ENCODE results near the gene GPD1.
A peak's percentile ranks its signal among the peaks of the same experiment; 100 is the strongest.

The GPD1 gene

GRCh38 chr12:50103767-50104321, at the start of gene GPD1:
GPD1 (plus strand) TSS chr12:50104008; CDS start chr12:50104051, 43 bp downstream.
- peak; percentile 55 for DNase-seq

DNA sequence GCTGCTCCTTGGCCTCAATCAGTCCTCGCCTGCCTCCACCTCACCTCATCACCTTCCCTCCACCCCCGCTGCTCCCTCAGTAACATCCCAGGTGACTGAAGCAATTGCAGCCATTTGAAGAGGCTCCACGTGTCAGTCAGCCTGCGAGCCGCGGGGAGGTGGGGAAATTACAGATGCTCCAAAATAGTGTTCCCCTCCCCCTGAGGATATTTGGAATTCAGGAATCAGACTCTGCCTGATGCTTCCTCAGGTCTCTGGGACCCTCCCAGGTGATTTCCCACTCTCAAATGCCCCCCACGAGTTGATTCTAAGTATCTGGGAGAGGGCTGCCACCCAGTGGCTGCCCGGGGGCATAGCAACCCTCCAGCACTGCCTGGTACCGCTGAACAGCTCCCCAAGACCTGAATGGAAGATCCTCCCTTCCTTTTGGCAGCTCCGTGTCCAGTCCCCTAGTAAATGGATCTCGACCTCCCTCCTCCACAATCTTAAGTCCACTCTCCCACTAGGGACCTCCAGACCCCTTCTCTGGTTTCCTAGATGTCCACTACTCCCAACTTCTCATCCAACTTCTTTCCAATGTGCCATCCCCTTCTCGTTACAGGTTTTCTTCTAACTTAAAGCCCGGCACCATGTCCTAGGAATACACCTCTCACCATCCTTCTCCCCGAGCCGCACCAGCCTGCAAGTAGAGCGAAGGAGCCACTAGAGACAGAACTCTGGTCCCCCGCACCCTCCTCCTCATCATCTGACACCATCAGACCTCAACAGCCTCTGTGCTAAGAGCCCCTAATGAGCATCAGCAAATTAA, 47.8 kb upstream of the GPD1 start:
- DNase-seq: peak; percentile 75

- no peak for DNase-seq
These were observed 47.2 kb upstream of the GPD1 start for GRCh38 chr12:50056639-50056976.

DNA sequence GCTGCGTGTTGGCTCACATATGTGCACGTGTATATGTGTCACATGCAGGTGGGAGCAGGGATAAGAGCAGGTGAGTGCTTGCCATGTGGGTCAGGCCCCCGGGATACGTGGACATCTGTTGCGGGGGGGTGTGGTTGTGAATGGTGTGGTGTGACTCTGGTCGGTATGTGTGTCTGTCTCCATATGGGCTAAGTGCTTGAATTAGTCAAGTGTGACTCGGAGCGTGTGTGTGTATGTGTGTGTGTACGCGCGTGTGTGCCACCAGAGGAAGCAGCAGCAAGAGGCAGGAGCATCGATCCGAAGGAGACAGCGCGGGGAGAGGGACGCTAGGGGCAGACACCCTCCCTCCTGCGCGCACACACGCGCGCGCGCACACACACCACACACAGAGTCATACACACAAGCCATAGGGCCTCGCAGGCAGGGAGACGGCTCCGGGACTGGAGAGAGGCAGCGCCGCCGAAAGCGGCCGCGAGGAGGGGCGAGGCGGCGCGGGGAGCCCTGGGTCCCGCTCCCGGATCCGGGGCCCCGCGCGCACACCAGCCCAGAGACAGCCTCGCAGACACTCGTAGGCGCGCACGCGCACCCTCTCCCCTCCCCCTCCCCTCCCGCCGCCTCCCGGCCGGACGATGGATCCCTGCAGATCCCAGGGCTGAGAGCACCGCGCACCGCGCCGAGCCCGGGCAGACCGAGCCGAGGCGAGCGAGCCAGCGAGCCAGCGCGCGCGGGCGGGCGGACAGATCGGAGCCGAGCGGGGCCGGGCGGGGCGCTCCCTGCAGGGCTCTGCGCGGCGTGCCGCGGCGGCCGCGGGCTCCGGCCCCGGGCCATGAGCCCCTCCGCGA, 46.6 kb upstream of the GPD1 start, which contains the start of gene ASIC1:
ASIC1 (plus strand) TSS at position 597 of the 842 bp plus-strand sequence. CDS start 1,171 bp downstream, outside the sequence.
- DNase-seq: peak; percentile 67

DNA sequence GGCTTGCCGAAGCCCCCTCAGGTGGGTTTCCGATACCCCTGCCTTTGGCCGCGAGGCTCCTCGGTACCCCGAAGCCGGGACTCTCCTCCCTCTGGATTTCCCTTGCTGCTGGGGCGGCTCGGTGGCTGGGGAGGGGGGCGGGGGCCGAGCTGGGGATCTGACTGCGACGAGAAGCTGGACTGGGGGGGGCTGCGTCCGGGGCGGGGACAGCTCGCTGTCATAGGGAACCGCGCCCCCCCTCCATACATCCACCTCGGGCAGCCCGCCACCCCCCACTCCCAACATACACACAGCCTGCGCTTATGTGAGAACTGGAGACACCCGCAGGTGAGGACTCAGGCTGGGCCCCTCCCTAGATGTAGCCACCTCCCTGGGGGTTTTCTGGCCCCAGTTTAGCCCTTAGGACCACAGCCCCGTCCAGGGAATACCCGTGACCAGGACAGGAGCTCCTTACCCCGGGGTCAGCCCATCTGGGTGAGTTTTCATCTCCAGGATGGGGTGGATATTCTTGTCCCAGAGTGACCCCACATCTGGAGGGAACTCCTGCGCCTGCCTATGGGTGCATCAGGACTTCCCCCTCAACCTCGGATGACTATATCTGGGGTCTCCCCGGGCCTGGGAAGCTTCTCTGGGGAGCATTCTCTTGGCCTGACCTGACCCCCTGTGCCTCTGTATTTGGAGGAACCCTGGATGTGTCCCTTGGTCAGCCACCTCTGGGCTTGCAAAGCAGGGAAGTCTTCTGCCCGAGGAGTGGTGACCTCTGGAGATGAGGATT, 45.7 kb upstream of the GPD1 start:
- DNase-seq: no peak

- DNase-seq: peak; percentile 42
These were observed 45.0 kb upstream of the GPD1 start for GRCh38 chr12:50058743-50059312.

DNA sequence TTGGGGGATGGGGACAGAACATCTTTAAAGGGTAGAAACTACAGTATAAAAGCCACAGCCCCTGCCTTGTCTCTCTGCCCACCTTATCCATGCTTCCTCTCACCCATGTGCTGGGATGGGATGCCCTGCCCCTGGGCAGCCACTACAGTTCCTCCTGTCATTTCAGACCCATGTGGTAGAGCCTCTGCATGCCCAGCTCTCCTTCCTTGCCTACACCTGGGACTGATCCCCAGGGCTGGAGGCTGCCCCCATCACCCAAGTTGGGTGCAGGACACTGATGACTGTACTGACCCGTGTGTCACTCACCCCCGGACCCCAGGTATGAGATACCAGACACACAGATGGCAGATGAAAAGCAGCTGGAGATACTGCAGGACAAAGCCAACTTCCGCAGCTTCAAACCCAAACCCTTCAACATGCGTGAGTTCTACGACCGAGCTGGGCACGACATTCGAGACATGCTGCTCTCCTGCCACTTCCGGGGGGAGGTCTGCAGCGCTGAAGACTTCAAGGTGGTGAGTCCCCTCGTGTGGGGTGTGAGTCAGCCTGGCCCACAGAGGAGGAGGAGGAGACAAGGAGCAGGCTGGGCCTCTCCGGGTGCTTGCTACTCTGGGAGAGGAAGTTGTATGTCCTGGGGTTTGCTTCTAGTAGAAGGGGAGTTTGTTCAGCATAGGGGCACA, 44.2 kb upstream of the GPD1 start:
- DNase-seq: peak; percentile 76

DNA sequence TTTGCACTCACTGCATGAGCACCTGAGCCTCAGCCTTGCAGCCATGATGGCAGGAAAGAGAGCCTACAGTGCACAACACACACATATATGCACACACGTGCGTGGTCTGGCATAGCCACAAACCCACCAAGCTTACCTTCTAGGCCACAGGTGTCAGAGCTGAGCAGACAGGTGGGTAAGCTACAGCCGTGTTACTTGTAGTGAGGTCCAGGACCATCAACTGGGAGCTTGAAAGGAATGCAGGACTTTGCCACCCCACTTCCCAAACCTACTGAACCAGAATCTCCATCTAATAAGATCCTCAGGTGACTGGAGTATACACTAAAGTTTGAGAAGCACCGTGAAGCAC, 43.7 kb upstream of the GPD1 start:
- DNase-seq: no peak

DNA sequence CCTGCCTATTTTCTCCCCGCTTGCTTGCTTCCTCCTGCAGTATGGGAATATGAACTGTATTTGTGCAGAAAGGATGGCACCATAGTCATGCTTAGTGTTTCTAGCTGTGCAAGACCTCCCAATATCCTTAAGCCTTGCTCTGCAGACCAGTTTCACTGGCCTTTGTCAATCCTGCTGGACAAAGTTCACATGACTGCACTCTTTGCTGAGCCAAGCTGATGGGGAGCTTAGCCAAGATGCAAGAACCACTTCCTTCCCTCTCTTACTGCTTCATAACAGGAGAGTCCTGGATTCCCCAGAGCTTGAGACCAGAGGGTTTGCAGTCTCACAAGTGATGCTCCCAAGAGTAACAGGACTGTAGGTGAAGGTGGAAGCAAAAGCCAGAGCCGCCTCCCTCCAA, 42.6 kb upstream of the GPD1 start:
- no peak for DNase-seq

GRCh38 chr12:50061946-50062686, 41.7 kb upstream of the GPD1 start:
- DNase-seq: no peak

DNA sequence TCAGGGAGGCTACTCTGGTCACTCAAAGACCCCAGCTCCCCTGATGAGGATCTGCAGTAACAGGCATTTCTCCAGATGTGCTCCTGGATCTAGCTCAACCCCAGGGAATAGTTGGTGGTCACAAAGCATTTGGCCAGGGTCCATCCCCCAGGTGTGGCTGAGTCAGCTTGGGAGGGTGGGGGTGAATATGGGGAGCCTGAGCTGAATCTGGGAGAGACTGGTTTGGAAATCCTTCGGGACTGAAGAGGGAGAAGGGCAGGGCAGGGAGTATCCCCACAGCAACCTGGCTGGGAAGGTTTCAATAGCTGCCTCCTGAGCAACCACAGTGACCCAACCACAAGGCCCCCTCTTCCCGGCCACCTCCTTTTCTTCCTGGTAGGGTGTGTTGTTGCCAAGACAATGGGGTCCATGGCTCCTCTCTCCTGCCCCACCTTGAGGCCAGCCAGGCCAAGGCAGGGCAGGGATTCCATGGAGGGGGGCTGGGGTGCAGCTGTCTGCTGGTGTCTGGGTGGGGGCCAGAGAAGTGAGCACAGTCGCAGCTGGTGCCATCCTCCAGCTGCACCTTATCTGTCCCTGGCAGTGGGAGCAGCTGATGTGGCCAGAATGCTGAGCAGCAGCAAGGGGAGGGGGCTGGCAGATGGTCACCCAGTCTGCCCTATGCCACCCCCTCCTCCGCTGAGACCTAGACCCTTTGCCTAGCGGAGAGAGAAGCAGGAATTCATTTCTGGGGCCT, 40.9 kb upstream of the GPD1 start:
- DNase-seq: no peak

GRCh38 chr12:50065726-50066310, 38.0 kb upstream of the GPD1 start:
- DNase-seq: no peak

GRCh38 chr12:50066402-50066801, 37.4 kb upstream of the GPD1 start:
- no peak for DNase-seq

- DNase-seq: no peak
These were observed 34.7 kb upstream of the GPD1 start for GRCh38 chr12:50069069-50069468.

GRCh38 chr12:50069539-50069938, 34.3 kb upstream of the GPD1 start:
- DNase-seq: no peak

GRCh38 chr12:50070314-50071060, 33.3 kb upstream of the GPD1 start:
- DNase-seq: peak; percentile 79

GRCh38 chr12:50072198-50072907, 31.5 kb upstream of the GPD1 start:
- DNase-seq: no peak

GRCh38 chr12:50073206-50073605, 30.6 kb upstream of the GPD1 start:
- DNase-seq: no peak

DNA sequence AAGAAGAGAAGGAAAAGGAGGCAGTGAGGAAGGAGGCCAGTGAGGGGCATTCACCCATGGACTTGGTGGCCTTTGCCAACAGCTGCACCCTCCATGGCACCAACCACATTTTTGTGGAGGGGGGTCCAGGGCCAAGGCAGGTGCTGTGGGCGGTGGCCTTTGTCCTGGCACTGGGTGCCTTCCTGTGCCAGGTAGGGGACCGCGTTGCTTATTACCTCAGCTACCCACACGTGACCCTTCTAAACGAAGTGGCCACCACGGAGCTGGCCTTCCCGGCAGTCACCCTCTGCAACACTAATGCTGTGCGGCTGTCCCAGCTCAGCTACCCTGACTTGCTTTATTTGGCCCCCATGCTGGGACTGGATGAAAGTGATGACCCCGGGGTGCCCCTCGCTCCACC, 30.1 kb upstream of the GPD1 start:
- DNase-seq: no peak

Measured in activated CD4-positive, alpha-beta T cell treated with anti-CD3 and anti-CD28 coated beads for 48 hours (primary cell).